B cell (primary cell): ENCODE measurements around the gene KMT2D.

ENCODE experiments used
- CTCF ChIP-seq: fragments of 200-600 bp; IDR thresholded peaks from one replicate; pipeline ENCODE4 v1.8.0; 2022; ENCODE audit warnings: antibody characterized with exemption, mild to moderate bottlenecking
- EZH2 ChIP-seq: IDR thresholded peaks from 2 replicates; pipeline ENCODE4 v1.6.1; 2012; ENCODE audit warnings: borderline replicate concordance, low read depth, mild to moderate bottlenecking, moderate library complexity, low read length; ENCODE audit not compliant: insufficient read depth, poor library complexity, severe bottlenecking

GRCh38 chr12:49069507-49070346 lies 9.1 kb upstream of the KMT2D start, which contains the start of gene RHEBL1:
- TF ChIP-seq EZH2 (no peak), CTCF (no peak)
